ENCODE results near the gene KIF25. TPM values are rescaled to one million over a fixed set of nuclear protein-coding genes. Genes with fewer than 3 reads are reported as not detected.

The KIF25 gene
- total RNA-seq, 1 experiment from 2014 or later, result 0.59 TPM

DNA sequence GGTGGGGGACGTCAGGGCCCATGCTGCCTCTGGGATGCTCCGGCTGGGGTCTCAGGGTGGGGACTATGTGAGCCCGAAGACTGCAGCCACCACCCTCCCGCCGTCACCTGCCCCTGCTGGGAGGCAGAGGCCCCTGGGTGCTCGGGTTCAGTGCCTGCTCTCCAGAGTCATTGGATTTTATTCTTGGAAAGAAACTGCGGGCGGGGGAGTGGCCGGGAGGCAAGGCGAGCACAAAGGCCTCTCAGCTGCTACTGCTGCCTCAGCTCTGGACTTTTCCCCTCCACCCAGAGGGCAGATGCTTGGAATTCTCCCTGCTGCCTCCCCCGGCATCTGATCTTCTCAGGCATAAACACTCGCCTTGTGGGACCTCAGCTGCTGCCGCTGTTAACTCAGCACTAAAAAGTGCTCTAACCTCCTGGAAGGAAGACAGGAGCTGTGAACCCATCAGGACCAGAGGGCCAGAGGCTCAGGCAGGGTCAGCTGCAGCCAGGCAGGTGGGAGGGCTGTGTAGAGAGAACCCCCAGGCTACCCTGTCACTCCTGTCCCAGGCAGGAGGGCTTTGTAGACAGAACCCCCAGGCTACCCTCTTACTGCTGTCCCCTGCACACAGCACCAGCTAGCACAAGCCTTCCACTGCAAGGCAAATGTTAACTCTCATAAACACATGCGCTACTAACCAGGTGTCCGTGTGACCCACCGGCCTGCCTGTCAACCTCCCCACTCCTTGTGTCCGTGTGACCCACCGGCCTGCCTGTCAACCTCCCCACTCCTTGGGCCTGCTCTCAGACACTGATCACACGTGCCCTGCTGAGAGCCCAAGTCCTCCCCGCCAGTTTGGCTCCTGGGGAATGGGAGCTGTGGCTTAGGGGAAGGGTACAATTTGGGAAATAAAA is 90.9 kb downstream of the KIF25 start:
- no peaks in the 10 kb centered on the region for H3K79me2 ChIP-seq (ENCODE audit: insufficient read depth, low read length)
- no peak overlapping the region for H3K4ac ChIP-seq (ENCODE audit: low read depth, low read length)
- no peak overlapping the region for H3K27ac ChIP-seq (ENCODE audit: insufficient read length, low read depth, low read length)
- H3K9me3 ChIP-seq (ENCODE audit: control insufficient read depth, low read depth, low read length), result no peaks in the 10 kb centered on the region
- H2AK5ac ChIP-seq (ENCODE audit: insufficient read length, low read length), result no peak overlapping the region
- Mint-ChIP-seq H3K9me3 (peaks cover 0 to 3% of the 10 kb centered on the region in 2 experiments; a peak in 2 of 5 replicates), H3K27ac (peak overlapping the region in 1 of 3 experiments; percentile 62; a peak in 3 of 7 replicates), H3K4me1 (peaks cover 18 to 54% of the 10 kb centered on the region in 2 experiments), H3K36me3 (ENCODE audit: insufficient read depth in 1 of 3, low read depth in 3 of 3) (0 out of 7 replicates have a peak, but pooled peaks cover 0 to 8% (median 0%) of the 10 kb centered on the region in 3 experiments), H3K27me3 (ENCODE audit: low read depth) (peaks cover 12% of the 10 kb centered on the region), H3K4me3 (peak overlapping the region in 1 of 2 experiments; percentile 61; a peak in 2 of 5 replicates)
- no peaks in the 10 kb centered on the region for H3K27me3 ChIP-seq (ENCODE audit: insufficient read depth, low read length)
- no peaks in the 10 kb centered on the region for H3K4me1 ChIP-seq (ENCODE audit: insufficient read depth, low read length)
- no peaks in the 10 kb centered on the region for H3K79me1 ChIP-seq (ENCODE audit: insufficient read depth, low read depth, low read length, poor library complexity, severe bottlenecking)
- no peak overlapping the region for H3K18ac ChIP-seq (ENCODE audit: insufficient read length, low read depth, low read length)
- no peak overlapping the region for H3K9ac ChIP-seq (ENCODE audit: extremely low read depth, insufficient read length, low read length)
- no peak overlapping the region for H3K23ac ChIP-seq (ENCODE audit: insufficient read length, low read depth, low read length)
- H3K4me2 ChIP-seq (ENCODE audit: insufficient read depth, insufficient read length, low read length), result no peak overlapping the region
- no peak overlapping the region for H2BK120ac ChIP-seq (ENCODE audit: low read depth, low read length, poor library complexity, severe bottlenecking)
- no peak overlapping the region; the same call in 1 of the 2 replicates for H3K14ac ChIP-seq (ENCODE audit: insufficient read depth, low read length)
- H2AFZ ChIP-seq (ENCODE audit: low read length), result no peak overlapping the region
- no peak overlapping the region for H4K8ac ChIP-seq (replicated peaks; ENCODE audit: insufficient read length, low read depth, low read length)
- H4K20me1 ChIP-seq (ENCODE audit: control insufficient read depth, insufficient read depth, insufficient read length), result no peaks in the 10 kb centered on the region
- H3T11ph ChIP-seq (ENCODE audit: low read length), result no peak overlapping the region
- no peak overlapping the region for H2BK15ac ChIP-seq (ENCODE audit: low read depth, low read length)
- no peak overlapping the region for H4K5ac ChIP-seq (ENCODE audit: insufficient read length, low read depth, low read length)
- H2BK5ac ChIP-seq (ENCODE audit: insufficient read length, low read length), result no peak overlapping the region
- no peak overlapping the region for H4K91ac ChIP-seq (ENCODE audit: insufficient read length, low read depth, low read length)
- H3K56ac ChIP-seq (ENCODE audit: insufficient read length, low read depth, low read length), result no peak overlapping the region
- WGBS (ENCODE audit: extremely low coverage, insufficient read length, low lambda C conversion rate), result no CpG with 5 or more reads among the region's 20 CpGs
- peak; percentile 66 for DNase-seq
- TF ChIP-seq, protein P1, sequence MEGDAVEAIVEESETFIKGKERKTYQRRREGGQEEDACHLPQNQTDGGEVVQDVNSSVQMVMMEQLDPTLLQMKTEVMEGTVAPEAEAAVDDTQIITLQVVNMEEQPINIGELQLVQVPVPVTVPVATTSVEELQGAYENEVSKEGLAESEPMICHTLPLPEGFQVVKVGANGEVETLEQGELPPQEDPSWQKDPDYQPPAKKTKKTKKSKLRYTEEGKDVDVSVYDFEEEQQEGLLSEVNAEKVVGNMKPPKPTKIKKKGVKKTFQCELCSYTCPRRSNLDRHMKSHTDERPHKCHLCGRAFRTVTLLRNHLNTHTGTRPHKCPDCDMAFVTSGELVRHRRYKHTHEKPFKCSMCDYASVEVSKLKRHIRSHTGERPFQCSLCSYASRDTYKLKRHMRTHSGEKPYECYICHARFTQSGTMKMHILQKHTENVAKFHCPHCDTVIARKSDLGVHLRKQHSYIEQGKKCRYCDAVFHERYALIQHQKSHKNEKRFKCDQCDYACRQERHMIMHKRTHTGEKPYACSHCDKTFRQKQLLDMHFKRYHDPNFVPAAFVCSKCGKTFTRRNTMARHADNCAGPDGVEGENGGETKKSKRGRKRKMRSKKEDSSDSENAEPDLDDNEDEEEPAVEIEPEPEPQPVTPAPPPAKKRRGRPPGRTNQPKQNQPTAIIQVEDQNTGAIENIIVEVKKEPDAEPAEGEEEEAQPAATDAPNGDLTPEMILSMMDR (conservative IDR thresholded peaks at IDR 0.05), result no peak
- no peak overlapping the region for H2BK12ac ChIP-seq (ENCODE audit: insufficient read length, low read depth, low read length)
- H3K23me2 ChIP-seq (ENCODE audit: insufficient read length, low read depth, low read length, poor library complexity, severe bottlenecking), result no peaks in the 10 kb centered on the region
- H2BK20ac ChIP-seq (ENCODE audit: low read depth, low read length, poor library complexity, severe bottlenecking), result no peak overlapping the region

Data from H9 (cell line).